ENCODE data around the gene CNGA1.
"Not testable (repeated sequence)": the region's sequence is repeated elsewhere in the genome, so short reads cannot be mapped to it uniquely, and the experiment has no call there.

CNGA1 gene

GRCh38 chr4:48017108-48017571, 659 bp upstream of the CNGA1 start:
- TF ChIP-seq POLR2AphosphoS5 (IDR thresholded peaks at IDR 0.05; ENCODE audit: low read depth, low read length): no peak
- TF ChIP-seq SPI1 (IDR thresholded peaks at IDR 0.05; ENCODE audit: low read depth, low read length): no peak
- no peak for TF ChIP-seq POLR2A (IDR thresholded peaks at IDR 0.05; ENCODE audit: low read depth, low read length)
- no peak for TF ChIP-seq POU2F2 (IDR thresholded peaks at IDR 0.05; ENCODE audit: low read depth, low read length)
- TF ChIP-seq TAF1 (IDR thresholded peaks at IDR 0.05; ENCODE audit: low read depth, low read length): no peak
- no peak for TF ChIP-seq PAX5 (IDR thresholded peaks at IDR 0.05; ENCODE audit: insufficient read depth, low read length, severe bottlenecking)
- DNase-seq (ENCODE audit: insufficient read length, low spot score) (peak; percentile 13), FAIRE-seq (peak; percentile 74)

GRCh38 chr4:48015678-48016077, 803 bp downstream of the CNGA1 start:
- FAIRE-seq: peak; percentile 13
- TF ChIP-seq TAF1 (IDR thresholded peaks at IDR 0.05; ENCODE audit: low read depth, low read length) (no peak), POLR2A (IDR thresholded peaks at IDR 0.05; ENCODE audit: low read depth, low read length) (no peak), PAX5 (IDR thresholded peaks at IDR 0.05; ENCODE audit: insufficient read depth, low read length, severe bottlenecking) (no peak), POU2F2 (IDR thresholded peaks at IDR 0.05; ENCODE audit: low read depth, low read length) (no peak), SPI1 (IDR thresholded peaks at IDR 0.05; ENCODE audit: low read depth, low read length) (no peak), POLR2AphosphoS5 (IDR thresholded peaks at IDR 0.05; ENCODE audit: low read depth, low read length) (no peak)
- DNase-seq (ENCODE audit: insufficient read length, low spot score): no peak

- FAIRE-seq (no peak), DNase-seq (ENCODE audit: insufficient read length, low spot score) (no peak)
- TF ChIP-seq PAX5 (IDR thresholded peaks at IDR 0.05; ENCODE audit: insufficient read depth, low read length, severe bottlenecking) (no peak), SPI1 (IDR thresholded peaks at IDR 0.05; ENCODE audit: low read depth, low read length) (no peak), TAF1 (IDR thresholded peaks at IDR 0.05; ENCODE audit: low read depth, low read length) (no peak), POLR2AphosphoS5 (IDR thresholded peaks at IDR 0.05; ENCODE audit: low read depth, low read length) (no peak), POLR2A (IDR thresholded peaks at IDR 0.05; ENCODE audit: low read depth, low read length) (no peak), POU2F2 (IDR thresholded peaks at IDR 0.05; ENCODE audit: low read depth, low read length) (no peak)
Observed at GRCh38 chr4:48015216-48015615, 1.3 kb downstream of the CNGA1 start.

GRCh38 chr4:48012824-48013223, 3.7 kb downstream of the CNGA1 start:
- TF ChIP-seq PAX5 (IDR thresholded peaks at IDR 0.05; ENCODE audit: insufficient read depth, low read length, severe bottlenecking): no peak
- TF ChIP-seq POLR2AphosphoS5 (IDR thresholded peaks at IDR 0.05; ENCODE audit: low read depth, low read length): no peak
- no peak for TF ChIP-seq TAF1 (IDR thresholded peaks at IDR 0.05; ENCODE audit: low read depth, low read length)
- no peak for TF ChIP-seq SPI1 (IDR thresholded peaks at IDR 0.05; ENCODE audit: low read depth, low read length)
- TF ChIP-seq POLR2A (IDR thresholded peaks at IDR 0.05; ENCODE audit: low read depth, low read length): no peak
- no peak for TF ChIP-seq POU2F2 (IDR thresholded peaks at IDR 0.05; ENCODE audit: low read depth, low read length)
- FAIRE-seq (no peak), DNase-seq (ENCODE audit: insufficient read length, low spot score) (no peak)

DNA sequence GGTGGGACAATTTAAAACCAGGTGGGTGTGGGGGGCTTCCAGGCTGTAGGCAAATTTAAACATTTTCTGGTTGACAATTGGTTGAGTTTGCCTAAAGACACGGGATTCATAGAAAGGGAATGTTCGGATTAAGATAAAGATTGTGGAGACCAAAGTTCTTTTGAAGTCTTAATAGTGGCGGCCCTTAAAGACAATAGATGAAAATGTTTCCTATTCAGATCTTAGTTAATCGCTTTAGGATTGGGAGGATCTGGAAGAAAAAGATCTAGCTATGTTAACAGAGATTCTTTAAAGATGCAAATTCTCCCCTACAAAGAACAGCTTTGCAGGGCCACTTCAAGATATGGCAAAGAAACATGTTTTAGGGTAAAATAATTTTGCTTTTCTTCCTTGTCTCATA, 4.8 kb downstream of the CNGA1 start:
- no peak for DNase-seq (ENCODE audit: insufficient read length, low spot score)
- no peak for FAIRE-seq
- no peak for TF ChIP-seq POLR2A (IDR thresholded peaks at IDR 0.05; ENCODE audit: low read depth, low read length)
- no peak for TF ChIP-seq PAX5 (IDR thresholded peaks at IDR 0.05; ENCODE audit: insufficient read depth, low read length, severe bottlenecking)
- TF ChIP-seq POLR2AphosphoS5 (IDR thresholded peaks at IDR 0.05; ENCODE audit: low read depth, low read length): no peak
- TF ChIP-seq TAF1 (IDR thresholded peaks at IDR 0.05; ENCODE audit: low read depth, low read length): no peak
- no peak for TF ChIP-seq SPI1 (IDR thresholded peaks at IDR 0.05; ENCODE audit: low read depth, low read length)
- no peak for TF ChIP-seq POU2F2 (IDR thresholded peaks at IDR 0.05; ENCODE audit: low read depth, low read length)

GRCh38 chr4:48010906-48011305, 5.6 kb downstream of the CNGA1 start:
- DNase-seq (ENCODE audit: insufficient read length, low spot score); FAIRE-seq: not testable (repeated sequence)

DNA sequence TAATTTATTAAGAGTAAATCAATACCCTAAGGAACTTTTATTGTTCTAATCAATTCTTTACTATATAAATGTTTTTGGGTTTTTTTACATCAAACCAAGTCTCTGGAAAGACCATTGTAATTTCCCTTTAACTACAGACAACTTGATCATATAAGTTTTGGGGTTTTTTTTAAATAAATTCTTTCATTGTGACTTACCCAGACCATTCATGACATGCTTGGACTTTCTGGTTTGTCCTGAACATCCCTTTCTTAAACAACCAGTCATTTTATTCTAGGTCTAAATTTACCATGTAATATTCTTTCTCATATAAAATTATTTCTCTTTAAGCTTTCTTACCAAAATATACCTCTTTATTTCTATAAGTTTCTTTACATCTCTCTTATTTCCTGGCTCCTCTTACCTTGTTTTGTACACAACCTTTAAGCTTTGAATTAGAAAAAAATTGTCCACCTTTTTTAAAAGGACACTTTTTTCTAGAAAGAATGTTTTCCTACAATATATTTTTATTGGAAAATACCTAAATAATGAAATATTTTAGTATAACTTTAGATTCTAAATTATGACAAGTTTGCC, 8.4 kb downstream of the CNGA1 start:
- TF ChIP-seq POU2F2 (IDR thresholded peaks at IDR 0.05; ENCODE audit: low read depth, low read length) (no peak), TAF1 (IDR thresholded peaks at IDR 0.05; ENCODE audit: low read depth, low read length) (no peak), PAX5 (IDR thresholded peaks at IDR 0.05; ENCODE audit: insufficient read depth, low read length, severe bottlenecking) (no peak), POLR2AphosphoS5 (IDR thresholded peaks at IDR 0.05; ENCODE audit: low read depth, low read length) (no peak), SPI1 (IDR thresholded peaks at IDR 0.05; ENCODE audit: low read depth, low read length) (no peak), POLR2A (IDR thresholded peaks at IDR 0.05; ENCODE audit: low read depth, low read length) (no peak)
- FAIRE-seq (no peak), DNase-seq (ENCODE audit: insufficient read length, low spot score) (no peak)

DNA sequence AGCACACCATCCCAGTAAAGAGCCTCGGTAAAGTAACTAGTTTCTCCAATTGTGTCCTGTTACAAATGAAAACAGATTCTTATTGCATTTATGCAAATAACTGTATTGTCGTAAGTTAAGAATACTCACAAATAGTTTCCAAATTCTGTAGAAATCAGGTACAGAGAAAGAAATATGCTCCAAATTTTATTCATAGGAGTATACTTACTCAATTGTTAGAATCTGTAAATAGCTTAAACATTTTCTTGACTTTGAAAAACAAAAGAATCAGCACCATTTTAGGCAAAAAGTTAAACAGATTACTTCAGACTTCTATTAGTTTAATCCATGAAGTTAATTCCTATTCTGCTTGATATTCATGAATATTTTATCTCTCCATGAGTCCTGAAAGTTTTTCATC, 10.7 kb downstream of the CNGA1 start:
- FAIRE-seq (no peak), DNase-seq (ENCODE audit: insufficient read length, low spot score) (no peak)
- TF ChIP-seq SPI1 (IDR thresholded peaks at IDR 0.05; ENCODE audit: low read depth, low read length) (no peak), TAF1 (IDR thresholded peaks at IDR 0.05; ENCODE audit: low read depth, low read length) (no peak)

GRCh38 chr4:48003568-48003967, 12.9 kb downstream of the CNGA1 start:
- DNase-seq (ENCODE audit: insufficient read length, low spot score): not testable (repeated sequence)
- peak; percentile 69 for FAIRE-seq

DNA sequence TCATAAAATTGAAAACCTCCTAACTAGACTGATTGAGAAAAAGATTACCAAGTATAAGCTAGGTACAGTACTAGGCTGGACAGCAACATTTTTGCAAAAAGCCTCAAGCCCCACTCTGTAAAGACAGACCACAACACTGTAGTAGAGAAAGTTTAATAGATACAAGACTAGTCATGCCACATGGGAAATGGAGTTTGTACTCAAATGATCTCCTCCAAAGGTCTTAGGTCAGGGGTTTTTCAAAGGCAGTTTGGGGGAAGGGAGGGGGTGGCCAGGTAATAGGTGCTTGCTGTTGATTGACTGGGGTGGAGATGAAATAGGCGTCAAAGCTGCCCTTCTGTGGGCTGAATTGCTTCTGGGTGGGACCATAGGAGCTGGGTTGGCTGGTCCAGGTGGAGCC, 14.2 kb downstream of the CNGA1 start:
- DNase-seq (ENCODE audit: insufficient read length, low spot score): no peak
- FAIRE-seq: no peak
- TF ChIP-seq POU2F2 (IDR thresholded peaks at IDR 0.05; ENCODE audit: low read depth, low read length) (no peak), POLR2A (IDR thresholded peaks at IDR 0.05; ENCODE audit: low read depth, low read length) (no peak), PAX5 (IDR thresholded peaks at IDR 0.05; ENCODE audit: insufficient read depth, low read length, severe bottlenecking) (no peak), POLR2AphosphoS5 (IDR thresholded peaks at IDR 0.05; ENCODE audit: low read depth, low read length) (no peak), SPI1 (IDR thresholded peaks at IDR 0.05; ENCODE audit: low read depth, low read length) (no peak)

GRCh38 chr4:47996021-47996420, 20.5 kb downstream of the CNGA1 start:
- no peak for FAIRE-seq
- TF ChIP-seq POU2F2 (IDR thresholded peaks at IDR 0.05; ENCODE audit: low read depth, low read length): no peak
- TF ChIP-seq PAX5 (IDR thresholded peaks at IDR 0.05; ENCODE audit: insufficient read depth, low read length, severe bottlenecking): no peak
- no peak for TF ChIP-seq TAF1 (IDR thresholded peaks at IDR 0.05; ENCODE audit: low read depth, low read length)
- no peak for DNase-seq (ENCODE audit: insufficient read length, low spot score)

DNA sequence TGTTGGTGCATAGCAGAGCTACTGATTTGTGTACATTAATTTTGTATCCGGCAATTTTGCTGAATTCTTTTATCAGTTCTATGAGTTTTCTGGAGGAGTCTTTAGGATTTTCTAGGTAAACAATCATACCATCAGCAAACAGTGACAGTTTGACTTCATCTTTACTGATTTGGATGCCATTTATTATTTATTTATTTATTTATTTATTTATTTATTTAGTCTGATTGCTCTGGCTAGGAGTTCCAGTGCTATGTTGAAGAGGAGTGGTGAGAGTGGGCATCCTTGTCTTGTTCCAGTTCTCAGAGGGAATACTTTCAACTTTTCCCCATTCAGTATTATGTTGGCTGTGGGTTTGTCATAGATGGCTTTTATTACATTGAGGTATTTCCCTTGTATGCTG, 24.0 kb downstream of the CNGA1 start:
- FAIRE-seq: not testable (repeated sequence)

More for the DNA sequence above, 24.0 kb downstream of the CNGA1 start:
- not testable (repeated sequence) for DNase-seq (ENCODE audit: insufficient read length, low spot score)
